Neural cell (in vitro differentiated cells): ENCODE data around the gene BCL6B. TPM values are rescaled to one million over a fixed set of nuclear protein-coding genes. Genes with fewer than 3 reads are reported as not detected.

Experiments
- H2AFZ ChIP-seq: fragments of 200-600, 300-800 bp; sonication (generic), shearing (Covaris generic); 2 replicates; pipeline ENCODE4 v1.6.0; 2014; ENCODE audit warnings: low read depth, mild to moderate bottlenecking, antibody characterized with exemption, low read length, moderate library complexity
- H3F3A ChIP-seq: fragments of 200-600 bp; shearing (Covaris generic); 2 replicates; pipeline ENCODE4 v1.6.1; 2016; ENCODE audit warnings: mild to moderate bottlenecking, moderate library complexity, mixed read lengths, antibody characterized with exemption, low read length; ENCODE audit not compliant: insufficient read depth, poor library complexity, severe bottlenecking
- H3K27ac ChIP-seq: fragments of 200-600, 300-800 bp; sonication (generic), shearing (Covaris generic); 2 replicates; pipeline ENCODE4 v1.5.1; 2014; ENCODE audit warnings: mild to moderate bottlenecking, low read length, moderate library complexity
- H3K27me3 ChIP-seq: fragments of 300-800, 200-600 bp; sonication (generic), shearing (Covaris generic); 2 replicates; pipeline ENCODE4 v1.6.0; 2014; ENCODE audit warnings: mild to moderate bottlenecking, low read depth, low read length, moderate library complexity; ENCODE audit not compliant: insufficient read depth
- H3K36me3 ChIP-seq: fragments of 300-800, 200-600 bp; sonication (generic), shearing (Covaris generic); 2 replicates; pipeline ENCODE4 v1.5.1; 2014; ENCODE audit warnings: mild to moderate bottlenecking, antibody characterized with exemption, low read length, moderate library complexity; ENCODE audit not compliant: insufficient read depth
- H3K4me2 ChIP-seq: fragments of 300-800, 200-600 bp; sonication (generic), shearing (Covaris generic); 2 replicates; pipeline ENCODE4 v1.6.0; 2014; ENCODE audit warnings: mild to moderate bottlenecking, low read length
- H3K4me3 ChIP-seq: fragments of 300-800, 200-600 bp; sonication (generic), shearing (Covaris generic); 2 replicates; pipeline ENCODE4 v1.5.1; 2014; ENCODE audit warnings: mild to moderate bottlenecking, low read length, moderate library complexity
- H3K79me2 ChIP-seq: fragments of 200-600 bp; shearing (Covaris generic); replicated peaks from 2 replicates; pipeline ENCODE4 v1.6.0; 2014; ENCODE audit warnings: mild to moderate bottlenecking, low read length, moderate library complexity; ENCODE audit not compliant: insufficient read depth
- H3K9ac ChIP-seq: fragments of 300-800, 200-600 bp; sonication (generic), shearing (Covaris generic); 2 replicates; pipeline ENCODE4 v1.6.1; 2016; ENCODE audit warnings: mild to moderate bottlenecking, low read length, mixed read lengths
- H3K9me2 ChIP-seq: fragments of 200-600 bp; shearing (Covaris generic); 2 replicates; pipeline ENCODE4 v1.6.1; 2016; ENCODE audit warnings: mild to moderate bottlenecking, low read length, mixed read lengths; ENCODE audit not compliant: insufficient read depth
- H3K9me3 ChIP-seq: fragments of 200-600, 300-800 bp; sonication (generic), shearing (Covaris generic); 2 replicates; pipeline ENCODE4 v1.6.1; 2016; ENCODE audit warnings: mild to moderate bottlenecking, mixed run types, low read length, moderate library complexity, mixed read lengths
- H4K20me1 ChIP-seq: fragments of 200-600 bp; shearing (Covaris generic); 2 replicates; pipeline ENCODE4 v1.6.1; 2016; ENCODE audit warnings: mild to moderate bottlenecking, mixed run types; ENCODE audit not compliant: insufficient read depth
- EP300 ChIP-seq: fragments of 450-650 bp; conservative IDR thresholded peaks from 2 replicates; pipeline ENCODE4 v1.6.1; 2014; ENCODE audit warnings: antibody characterized with exemption, mild to moderate bottlenecking, moderate library complexity; ENCODE audit not compliant: poor library complexity, severe bottlenecking
- EZH2 ChIP-seq: fragments of 200-600, 300-800 bp; shearing (Covaris generic), sonication (generic); IDR thresholded peaks from 2 replicates; pipeline ENCODE4 v1.6.1; 2014; ENCODE audit warnings: antibody characterized with exemption, low read length, borderline replicate concordance, mild to moderate bottlenecking; ENCODE audit not compliant: insufficient read depth, poor library complexity, severe bottlenecking
- MXI1 ChIP-seq: fragments of 450-650 bp; conservative IDR thresholded peaks from 2 replicates; pipeline ENCODE4 v1.6.1; 2014; ENCODE audit warnings: antibody characterized with exemption, mild to moderate bottlenecking; ENCODE audit not compliant: poor library complexity, severe bottlenecking
- POLR2AphosphoS5 ChIP-seq: IDR thresholded peaks from 2 replicates; pipeline ENCODE4 v1.6.1; 2012
- RAD21 ChIP-seq: fragments of 450-650 bp; conservative IDR thresholded peaks from 2 replicates; pipeline ENCODE4 v1.6.1; 2014; ENCODE audit warnings: antibody characterized with exemption, mild to moderate bottlenecking, moderate library complexity
- REST ChIP-seq: IDR thresholded peaks from 2 replicates; pipeline ENCODE4 v1.6.1; 2012; ENCODE audit warnings: borderline replicate concordance
- SMC3 ChIP-seq: fragments of 450-650 bp; conservative IDR thresholded peaks from 2 replicates; pipeline ENCODE4 v1.6.1; 2014; ENCODE audit warnings: antibody characterized with exemption, mild to moderate bottlenecking, moderate library complexity; ENCODE audit not compliant: poor library complexity
- TAF1 ChIP-seq: IDR thresholded peaks from 2 replicates; pipeline ENCODE4 v1.6.1; 2012; ENCODE audit warnings: low read depth
- polyA plus RNA-seq: library from polyadenylated mRNA; depleted of rRNA; stranded (reverse); fragments of >200 nt; gene quantifications from 2 replicates; pipeline ENCODE4 v1.2.3, GENCODE V29; 2014
- TF ChIP-seq, protein P1 (sequence below): fragments of 450-650 bp; IDR thresholded peaks from 2 replicates; pipeline ENCODE4 v1.5.1; 2014; ENCODE audit warnings: antibody characterized with exemption, mild to moderate bottlenecking, moderate library complexity; ENCODE audit not compliant: poor library complexity, severe bottlenecking

Gene BCL6B
- polyA plus RNA-seq, 1 donor from 2014 or later, result not detected

GRCh38 chr17:7077911-7078546, 55.2 kb downstream of the BCL6B start:
- Histone ChIP-seq H3K36me3 (no peaks in the 10 kb centered on the region), H2AFZ (no peak overlapping the region), H3K9me2 (no peaks in the 10 kb centered on the region), H3K27me3 (no peaks in the 10 kb centered on the region), H3K27ac (no peak overlapping the region), H3F3A (no peaks in the 10 kb centered on the region), H3K4me2 (no peak overlapping the region), H3K9me3 (no peaks in the 10 kb centered on the region), H3K79me2 (no peaks in the 10 kb centered on the region), H3K4me3 (no peak overlapping the region), H4K20me1 (no peaks in the 10 kb centered on the region), H3K9ac (no peak overlapping the region)
- TF ChIP-seq REST (no peak), MXI1 (no peak), TAF1 (no peak), EZH2 (no peak), POLR2AphosphoS5 (no peak), EP300 (no peak)
- TF ChIP-seq, protein P1, sequence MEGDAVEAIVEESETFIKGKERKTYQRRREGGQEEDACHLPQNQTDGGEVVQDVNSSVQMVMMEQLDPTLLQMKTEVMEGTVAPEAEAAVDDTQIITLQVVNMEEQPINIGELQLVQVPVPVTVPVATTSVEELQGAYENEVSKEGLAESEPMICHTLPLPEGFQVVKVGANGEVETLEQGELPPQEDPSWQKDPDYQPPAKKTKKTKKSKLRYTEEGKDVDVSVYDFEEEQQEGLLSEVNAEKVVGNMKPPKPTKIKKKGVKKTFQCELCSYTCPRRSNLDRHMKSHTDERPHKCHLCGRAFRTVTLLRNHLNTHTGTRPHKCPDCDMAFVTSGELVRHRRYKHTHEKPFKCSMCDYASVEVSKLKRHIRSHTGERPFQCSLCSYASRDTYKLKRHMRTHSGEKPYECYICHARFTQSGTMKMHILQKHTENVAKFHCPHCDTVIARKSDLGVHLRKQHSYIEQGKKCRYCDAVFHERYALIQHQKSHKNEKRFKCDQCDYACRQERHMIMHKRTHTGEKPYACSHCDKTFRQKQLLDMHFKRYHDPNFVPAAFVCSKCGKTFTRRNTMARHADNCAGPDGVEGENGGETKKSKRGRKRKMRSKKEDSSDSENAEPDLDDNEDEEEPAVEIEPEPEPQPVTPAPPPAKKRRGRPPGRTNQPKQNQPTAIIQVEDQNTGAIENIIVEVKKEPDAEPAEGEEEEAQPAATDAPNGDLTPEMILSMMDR, result no peak

DNA sequence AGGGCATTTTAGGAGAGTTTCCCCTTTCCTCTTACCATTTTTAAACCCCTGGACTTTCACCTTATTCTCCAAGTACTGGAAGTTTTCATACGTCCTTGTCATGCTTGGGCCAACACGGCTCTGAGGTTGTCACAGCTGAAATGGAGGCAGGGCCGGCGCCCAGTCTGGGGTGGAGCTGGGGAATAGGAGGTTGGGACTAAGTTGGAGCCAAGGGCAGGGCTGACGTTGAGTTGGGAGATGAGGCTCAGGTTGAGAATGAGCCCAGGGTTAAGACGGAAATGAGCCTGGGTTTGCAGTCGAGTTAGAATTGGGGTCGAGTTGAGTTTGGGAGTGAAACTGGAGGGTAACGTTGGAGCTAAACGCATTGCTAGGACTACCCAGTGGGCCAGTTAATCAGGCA, 55.9 kb downstream of the BCL6B start:
- Histone ChIP-seq H2AFZ (no peak overlapping the region), H3K9ac (no peak overlapping the region), H3K9me2 (no peaks in the 10 kb centered on the region), H3K4me3 (no peak overlapping the region), H3K27me3 (no peaks in the 10 kb centered on the region), H3K27ac (no peak overlapping the region), H3F3A (no peaks in the 10 kb centered on the region), H3K36me3 (no peaks in the 10 kb centered on the region), H4K20me1 (no peaks in the 10 kb centered on the region), H3K4me2 (no peak overlapping the region), H3K9me3 (no peaks in the 10 kb centered on the region), H3K79me2 (no peaks in the 10 kb centered on the region)
- TF ChIP-seq TAF1, result no peak
- no peak for TF ChIP-seq MXI1
- TF ChIP-seq EP300, result no peak
- TF ChIP-seq SMC3, result no peak
- no peak for TF ChIP-seq REST
- no peak for TF ChIP-seq EZH2
- TF ChIP-seq POLR2AphosphoS5, result no peak
- TF ChIP-seq RAD21, result no peak
- TF ChIP-seq, protein P1, result no peak
